ENCODE data around the gene UQCRC1.
A peak's percentile ranks its signal among the peaks of the same experiment; 100 is the strongest.

UQCRC1 gene

DNA sequence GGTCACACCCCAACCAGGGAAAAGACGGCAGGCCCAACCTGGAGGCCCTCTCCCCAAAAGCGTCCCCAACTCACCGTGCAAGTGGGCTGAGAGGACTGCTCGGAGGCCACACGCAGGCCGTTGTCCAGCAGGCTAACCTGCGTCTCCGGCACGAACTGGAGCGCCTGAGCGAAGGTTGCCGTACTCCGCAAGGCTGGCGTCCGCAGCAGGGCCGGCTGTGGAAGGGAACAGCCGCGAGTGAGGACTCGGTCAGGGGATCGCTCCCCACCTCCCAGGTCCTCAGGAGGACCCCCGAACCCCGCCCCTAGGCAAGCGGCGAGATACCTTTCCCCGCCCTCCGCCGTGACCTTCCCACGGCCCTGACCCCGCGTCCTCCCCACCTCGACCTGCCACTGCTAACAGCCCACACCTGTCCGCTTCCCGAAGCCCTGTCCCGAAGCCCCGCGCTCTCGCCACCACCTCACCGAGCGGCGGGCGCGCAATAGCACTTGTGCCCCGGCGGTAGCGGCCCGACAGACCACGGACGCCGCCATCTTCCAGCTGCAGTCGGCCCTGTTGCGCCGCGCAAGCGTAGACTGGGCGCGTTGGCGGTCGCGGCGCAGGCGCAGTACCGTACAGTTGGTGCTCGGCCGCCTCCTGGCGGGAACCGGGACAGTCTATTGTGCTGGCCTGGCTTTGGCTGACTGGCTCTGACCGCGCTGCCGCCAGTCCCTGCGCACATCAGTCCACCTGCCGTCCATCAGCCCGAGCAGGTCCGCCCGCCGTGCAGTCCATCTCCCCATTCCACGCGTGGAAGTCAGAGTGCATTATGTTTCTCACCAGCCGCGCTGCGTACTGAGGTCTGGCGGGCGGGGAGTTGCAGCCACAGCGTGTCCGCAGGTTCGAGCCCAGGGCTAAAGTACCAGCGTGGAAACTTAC lies at the start of gene UQCRC1:
Gene UQCRC1 (minus strand): TSS at position 559 of the 918 bp plus-strand sequence. CDS start 26 bp downstream, at position 533.
- DNase-seq (ENCODE audit: low spot score) = peak; percentile 94

DNA sequence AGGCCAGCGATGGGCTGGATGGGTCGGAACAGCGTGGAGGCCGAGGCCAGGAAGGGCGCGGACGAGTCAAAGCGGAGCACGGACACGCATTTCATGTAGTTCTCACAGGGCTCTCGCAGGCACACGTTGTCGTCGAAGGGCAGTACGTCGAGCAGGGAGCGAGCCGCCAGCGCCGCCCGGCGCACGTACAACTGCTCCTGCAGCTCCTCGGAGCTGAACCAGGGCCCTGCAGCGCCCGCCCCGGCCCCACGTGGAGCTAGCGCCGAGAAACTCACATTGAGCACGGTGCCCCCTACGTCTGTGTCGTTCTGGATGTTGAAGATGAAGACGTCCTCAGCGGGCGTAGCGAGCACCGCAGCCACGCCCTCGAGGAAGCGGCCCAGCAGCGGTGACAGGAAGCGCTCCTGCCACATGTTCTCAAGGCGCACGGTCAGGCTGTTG lies 47.4 kb upstream of the UQCRC1 start:
- DNase-seq (ENCODE audit: low spot score) = no peak

DNA sequence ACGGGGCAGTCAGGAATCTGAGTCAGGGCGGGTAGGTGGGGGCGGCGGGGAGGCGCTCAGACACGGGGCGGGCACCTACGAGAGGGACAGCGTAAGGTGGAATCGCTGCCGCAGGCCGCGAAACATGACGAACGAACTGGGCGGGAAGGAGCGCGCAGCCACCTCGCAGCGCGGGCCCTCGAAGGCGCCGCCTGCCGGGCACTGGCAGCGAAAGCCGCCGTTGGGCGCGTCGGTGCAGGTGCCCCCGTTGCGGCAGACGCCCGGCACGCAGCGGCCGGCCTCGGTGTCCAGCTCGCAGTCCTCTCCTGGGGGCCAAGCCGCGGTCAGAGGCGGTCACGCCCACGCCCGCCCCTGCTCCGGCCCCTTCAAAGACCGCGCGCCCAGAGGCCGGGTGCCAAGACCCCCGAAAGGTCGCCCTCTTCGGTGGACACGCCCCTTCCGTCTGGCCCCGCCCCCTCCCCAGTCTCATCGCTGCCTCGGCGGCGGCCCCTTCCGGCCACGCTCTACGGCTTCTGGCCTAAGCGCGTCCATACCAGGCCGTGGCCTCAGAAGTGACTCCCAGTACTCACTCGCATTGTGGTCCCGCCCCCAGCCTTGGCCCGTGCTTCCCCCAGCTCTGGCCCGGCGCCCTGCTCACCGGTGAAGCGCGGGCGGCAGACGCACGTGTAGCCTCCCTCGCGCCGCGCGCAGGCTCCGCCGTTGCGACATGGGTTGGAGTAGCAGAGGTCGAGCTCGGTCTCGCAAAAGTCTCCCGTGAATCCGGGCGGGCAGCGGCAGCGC lies 46.8 kb upstream of the UQCRC1 start:
- DNase-seq (ENCODE audit: low spot score) = peak; percentile 60

DNA sequence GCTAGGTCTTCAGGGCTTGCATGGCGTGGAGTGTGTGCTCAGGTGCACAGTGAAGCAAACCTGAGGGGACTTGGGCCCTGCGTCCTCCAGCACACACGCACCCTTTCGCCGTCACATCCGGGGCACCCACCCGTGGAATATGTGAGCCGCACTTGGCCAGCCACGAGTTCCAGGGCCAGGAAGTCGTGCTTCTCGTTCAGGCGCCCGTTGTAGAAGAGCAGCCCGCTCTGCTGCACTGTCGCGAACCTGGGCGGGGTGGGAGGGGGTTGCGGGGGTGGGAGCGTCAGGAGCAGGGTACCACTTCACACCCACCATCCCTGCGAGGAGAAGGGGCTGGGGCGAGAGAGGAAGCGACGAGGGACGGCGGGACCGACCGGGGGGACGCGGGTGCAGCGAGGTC lies 46.2 kb upstream of the UQCRC1 start:
- DNase-seq (ENCODE audit: low spot score) = no peak

DNA sequence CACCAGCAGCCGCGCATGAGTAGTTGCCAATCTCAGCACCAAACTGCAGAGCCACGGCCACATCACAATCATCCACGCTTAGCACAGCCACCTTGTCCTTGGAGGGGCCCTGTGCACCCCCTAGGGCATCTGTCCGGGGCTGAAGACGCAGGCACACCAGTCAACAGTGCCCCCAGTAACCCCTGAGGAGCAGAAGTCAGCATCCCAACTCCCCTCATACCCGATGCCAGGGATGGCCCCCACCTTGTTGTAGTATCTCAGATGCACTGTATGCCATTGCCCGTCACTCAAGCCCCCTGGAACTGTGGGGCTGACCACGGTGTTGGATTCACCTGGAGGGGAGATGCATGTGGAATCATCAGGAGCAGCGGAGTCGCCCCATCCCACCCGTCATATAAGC lies 45.6 kb upstream of the UQCRC1 start:
- no peak for DNase-seq (ENCODE audit: low spot score)

DNA sequence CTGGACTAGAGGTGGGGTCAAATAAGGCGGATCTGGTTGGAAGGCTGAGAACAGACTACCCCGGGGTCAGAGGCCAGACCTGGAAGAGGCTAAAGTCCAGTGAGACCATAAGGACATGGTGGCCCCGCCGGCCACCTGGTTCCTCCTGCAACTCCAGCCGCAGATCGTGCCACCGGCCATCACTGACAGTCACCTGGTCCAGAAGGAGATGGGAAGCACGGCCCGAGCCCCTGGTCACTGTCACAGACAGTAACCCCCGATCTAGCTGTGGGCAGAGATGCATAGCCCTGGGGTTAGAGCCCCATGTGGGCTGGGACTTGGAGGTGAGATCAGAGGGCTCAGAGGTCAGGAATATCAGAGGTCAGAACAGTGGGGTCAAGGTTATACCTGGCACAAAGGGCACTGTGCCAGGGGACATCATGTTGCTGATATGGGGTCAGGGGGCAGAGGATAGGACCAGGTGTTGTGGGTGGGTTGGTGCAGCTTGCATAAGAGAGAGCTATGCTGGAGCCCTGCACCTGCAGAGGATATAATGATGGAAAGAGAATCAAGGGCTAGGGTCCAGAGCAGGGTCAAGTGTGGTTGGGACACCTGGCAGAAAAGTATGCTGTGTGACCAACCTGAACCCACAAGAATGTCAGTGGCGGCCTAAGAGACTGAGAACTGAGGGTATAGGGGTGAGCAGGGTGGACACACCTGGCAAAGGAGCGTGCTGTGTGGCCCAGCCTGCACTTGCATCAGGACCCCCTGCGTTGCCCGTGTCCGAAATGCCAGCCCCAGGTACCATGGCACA lies 43.7 kb upstream of the UQCRC1 start:
- DNase-seq (ENCODE audit: low spot score) = no peak

DNA sequence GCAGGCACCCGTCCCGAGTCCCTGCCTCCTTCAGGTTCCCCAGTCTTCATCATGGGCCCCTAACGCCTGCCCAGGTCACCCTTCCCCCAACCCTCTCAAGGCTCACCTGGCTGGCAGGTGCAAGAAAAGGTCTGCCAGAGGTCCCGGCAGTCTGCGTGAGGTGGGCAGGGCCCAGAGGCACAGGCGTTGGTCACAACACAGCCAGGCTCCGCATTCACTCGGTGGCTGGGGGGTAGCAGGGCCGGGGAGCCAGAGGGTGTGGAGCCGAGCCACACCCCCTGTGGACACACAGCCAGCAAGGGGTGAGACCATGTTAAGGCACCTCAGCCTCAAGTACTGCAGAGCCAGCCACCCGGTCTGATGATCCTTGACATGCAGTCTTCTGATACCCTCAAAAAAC lies 42.3 kb upstream of the UQCRC1 start:
- DNase-seq (ENCODE audit: low spot score) = no peak

DNA sequence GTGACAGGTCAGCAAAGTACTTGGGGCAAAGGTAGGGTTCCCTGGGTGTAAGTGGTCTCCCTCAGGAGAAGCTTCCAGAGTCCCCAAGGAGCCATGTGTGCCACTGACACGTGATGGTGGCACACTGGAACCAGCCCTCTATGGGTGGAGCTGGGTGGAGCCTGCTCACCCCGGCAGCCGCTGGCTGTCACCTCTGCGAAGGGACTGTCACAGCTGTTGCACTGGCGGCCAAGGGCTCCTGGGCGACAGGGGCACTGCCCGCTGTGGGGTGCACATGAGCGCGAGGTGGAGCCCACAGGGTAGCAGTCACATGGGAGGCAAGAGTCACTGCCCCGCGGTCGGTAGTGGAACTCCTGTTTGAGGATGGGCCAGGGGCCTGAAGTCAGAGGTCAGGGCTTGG lies 41.3 kb upstream of the UQCRC1 start:
- peak; percentile 10 for DNase-seq (ENCODE audit: low spot score)

DNA sequence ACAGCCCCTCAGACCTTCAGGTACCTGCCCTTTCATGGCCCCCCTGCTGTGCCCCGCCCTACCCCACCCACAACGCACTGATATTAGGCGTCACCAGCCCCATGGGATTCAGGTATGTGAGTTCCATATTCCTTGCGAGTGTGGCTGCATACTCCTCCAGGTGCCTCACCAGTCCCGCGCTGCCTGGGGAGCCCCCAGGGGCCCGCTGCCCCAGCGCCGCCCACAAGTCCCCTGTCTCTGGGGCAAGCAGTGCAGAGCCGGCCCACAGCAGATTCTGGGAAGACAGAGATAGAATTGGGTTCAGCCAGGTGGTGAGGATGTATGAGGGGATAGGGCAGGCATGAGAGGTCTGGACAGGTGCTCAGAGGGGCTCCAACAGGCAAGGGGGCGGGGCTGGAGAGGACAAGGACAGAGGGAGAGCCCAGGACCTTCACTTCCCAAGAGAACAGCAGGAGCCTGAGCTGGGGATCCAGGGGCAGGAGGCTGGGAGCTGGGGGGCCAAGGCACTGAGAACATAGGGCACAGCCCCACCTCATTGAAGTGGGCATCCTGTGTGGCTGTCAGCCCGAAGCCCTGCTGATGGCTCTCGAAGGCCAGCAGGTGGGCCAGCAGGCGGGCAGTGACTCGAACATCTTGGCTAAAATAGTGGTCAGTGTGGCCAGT lies 38.9 kb upstream of the UQCRC1 start:
- no peak for DNase-seq (ENCODE audit: low spot score)

DNA sequence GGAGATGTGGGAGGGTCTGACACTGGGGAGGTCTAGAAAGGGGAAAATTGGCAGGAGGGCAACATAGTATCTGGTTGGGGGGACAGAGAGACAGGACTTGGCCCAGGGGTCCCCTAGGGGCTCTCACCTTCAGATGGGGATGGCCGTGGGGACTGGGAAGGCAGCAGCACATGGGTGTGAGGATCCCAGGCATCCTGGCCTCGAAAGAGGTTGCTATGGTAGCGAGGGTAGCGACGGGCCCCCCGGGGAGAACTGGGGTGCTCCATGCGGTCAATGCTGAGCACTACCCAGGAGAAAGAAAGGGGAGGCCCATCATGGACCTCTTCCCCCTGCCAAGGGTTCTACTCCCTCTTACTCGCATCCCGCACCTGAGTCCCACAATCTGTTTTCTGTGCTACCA lies 38.3 kb upstream of the UQCRC1 start:
- no peak for DNase-seq (ENCODE audit: low spot score)

DNA sequence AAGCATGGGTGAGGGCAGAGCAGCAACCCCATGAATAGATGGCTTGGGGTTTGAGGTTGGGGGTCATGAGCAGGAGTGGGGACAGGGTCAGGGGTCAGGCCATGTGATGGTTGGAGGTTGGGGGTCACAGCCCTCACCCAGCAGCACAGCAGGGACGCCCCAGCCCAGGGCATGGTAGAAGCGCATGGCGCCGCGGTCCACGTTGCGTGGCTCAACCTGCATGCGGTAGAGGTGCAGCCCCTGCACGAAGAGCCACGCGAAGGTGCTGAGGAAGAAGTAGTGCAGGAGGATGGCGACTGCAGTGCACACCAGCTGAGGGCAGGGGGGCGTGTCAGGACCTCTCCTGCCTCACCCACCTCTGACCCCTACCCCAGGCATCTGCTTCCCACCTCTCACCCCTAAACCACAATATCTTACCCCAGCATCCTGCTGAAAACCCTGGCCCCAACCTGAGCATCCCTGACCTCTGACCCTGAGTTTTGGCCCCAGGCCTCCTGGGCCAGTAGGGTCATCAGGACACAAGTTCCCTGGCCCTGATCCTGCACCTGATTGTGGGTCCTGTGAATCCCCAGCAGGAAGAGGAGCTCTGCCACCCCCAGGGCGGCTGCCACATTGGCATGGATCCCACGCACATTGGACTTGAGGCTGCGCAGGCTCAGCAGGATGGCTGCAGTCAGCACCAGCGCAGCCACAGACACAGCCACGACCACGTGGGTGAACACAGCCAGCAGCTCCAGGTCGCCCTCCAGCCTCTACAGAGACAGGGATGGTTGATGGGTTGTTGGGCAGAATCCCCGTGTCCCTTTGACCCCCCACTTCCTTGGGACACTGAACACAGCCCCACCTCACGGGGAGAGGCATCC lies 35.7 kb upstream of the UQCRC1 start:
- DNase-seq (ENCODE audit: low spot score) = no peak

DNA sequence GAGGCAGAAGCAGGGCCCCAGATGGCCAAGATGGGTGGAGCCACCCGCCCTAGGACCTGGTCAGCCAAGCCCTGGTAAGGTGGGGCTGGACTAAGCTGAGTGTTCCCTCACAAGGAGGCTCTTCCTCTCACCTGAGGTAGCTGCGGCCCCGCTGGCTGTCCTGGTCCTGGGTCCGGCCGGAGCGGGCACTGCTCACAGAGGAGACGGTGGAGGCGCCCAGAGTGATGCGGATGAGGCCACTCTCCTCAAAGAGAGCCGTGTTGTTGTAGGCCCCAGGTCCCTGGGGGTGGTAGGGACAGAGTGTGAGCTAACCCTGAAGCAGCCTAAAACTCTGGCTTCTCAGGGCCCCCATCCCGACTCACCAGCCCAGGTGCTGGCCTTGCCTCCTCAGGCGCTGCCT lies 33.2 kb upstream of the UQCRC1 start:
- no peak for DNase-seq (ENCODE audit: low spot score)

DNA sequence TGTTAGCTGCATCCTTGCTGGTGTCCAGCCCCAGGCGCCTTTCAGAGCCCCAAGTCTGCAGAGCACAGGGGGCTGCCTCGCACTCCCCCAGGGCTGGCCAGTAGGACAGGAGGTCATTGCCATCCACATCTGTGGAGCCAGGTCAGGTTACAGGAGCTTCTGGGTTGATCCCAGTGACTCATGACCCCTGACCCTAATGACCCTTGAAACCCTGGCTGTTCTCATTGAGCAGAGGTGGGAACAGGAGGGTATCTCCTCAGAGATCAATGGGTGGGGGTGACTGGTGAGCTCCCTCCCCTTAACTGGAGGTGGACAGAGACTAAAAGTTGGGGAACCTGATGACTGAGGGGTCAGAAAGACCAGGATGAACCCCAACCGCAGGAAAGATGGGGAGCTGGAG lies 31.9 kb upstream of the UQCRC1 start:
- DNase-seq (ENCODE audit: low spot score) = no peak

DNA sequence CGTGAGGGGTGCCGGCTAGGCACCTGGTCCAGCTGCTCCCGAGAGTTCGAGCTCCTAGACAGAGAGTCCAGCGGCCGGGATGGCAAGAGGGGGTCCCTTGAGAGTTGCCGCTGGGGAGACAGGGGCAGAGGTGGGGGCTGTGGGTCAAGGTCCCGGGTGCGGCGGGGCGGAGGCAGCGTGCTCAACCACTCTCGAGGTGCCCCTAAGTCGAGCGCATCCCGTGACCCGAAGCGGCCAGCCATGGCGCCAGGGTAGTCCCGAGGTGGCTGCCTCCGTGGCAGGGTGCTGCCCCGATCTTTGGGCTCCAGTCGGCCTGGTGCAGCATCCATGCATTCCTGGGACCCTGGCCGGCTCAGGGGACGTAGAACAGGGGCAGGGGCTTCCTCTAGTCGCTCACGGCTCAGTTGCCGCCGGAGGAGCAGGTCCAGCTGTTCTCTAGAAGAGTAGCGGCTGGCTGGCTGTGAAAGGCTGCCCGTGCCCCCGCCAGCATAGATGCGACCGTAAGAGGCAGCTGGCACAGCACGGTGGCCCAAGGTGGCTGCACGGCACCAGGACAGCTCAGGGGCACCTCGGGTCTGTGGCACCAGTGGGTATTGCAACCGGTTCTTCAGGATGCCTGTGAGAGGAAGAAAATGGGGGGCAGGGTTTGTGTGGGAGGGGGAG lies 30.6 kb upstream of the UQCRC1 start:
- DNase-seq (ENCODE audit: low spot score) = no peak

DNA sequence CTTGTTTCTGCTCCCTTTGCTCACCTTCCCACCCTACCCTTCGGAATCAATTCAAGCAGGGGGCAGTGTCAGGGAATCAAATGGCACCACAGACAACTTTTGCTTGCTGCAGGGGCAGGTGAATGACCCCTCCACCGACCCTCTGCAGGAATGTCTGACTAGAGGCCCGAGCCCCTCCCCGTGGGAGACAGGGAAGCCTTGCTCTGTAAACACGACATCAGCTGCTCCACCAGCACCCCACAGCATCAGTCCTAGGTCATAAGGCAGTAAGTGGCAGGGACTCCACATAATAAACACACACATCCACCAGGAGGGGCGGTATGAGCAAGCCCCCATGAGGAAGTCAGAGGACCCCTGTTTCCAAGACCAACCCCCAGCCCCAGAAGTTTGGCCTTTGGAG lies 27.9 kb upstream of the UQCRC1 start:
- no peak for DNase-seq (ENCODE audit: low spot score)

DNA sequence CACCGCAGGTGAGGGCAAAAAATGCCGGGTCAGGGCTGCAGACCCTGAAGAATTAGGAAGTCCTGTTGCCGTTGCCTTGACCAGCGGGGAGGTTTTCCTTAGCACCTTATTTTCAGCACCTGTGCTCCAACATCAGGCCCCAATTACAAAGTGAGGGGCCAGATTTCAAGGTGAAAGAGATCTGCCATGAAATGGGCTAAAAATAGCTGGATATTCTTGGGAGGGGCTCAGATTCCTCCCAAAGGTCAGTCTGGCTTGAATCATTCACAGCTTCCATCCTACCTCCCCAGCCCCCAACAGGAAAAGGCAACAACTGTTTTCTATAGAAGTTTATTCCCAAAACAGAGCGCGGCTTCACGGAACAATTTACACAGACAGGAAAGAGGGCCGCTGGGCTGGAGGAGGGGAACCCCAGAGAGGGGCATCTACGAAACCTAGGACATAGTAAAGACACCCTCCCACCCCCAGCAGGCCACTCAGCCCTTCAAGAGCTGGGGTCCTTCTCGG lies 26.8 kb upstream of the UQCRC1 start:
- no peak for DNase-seq (ENCODE audit: low spot score)

DNA sequence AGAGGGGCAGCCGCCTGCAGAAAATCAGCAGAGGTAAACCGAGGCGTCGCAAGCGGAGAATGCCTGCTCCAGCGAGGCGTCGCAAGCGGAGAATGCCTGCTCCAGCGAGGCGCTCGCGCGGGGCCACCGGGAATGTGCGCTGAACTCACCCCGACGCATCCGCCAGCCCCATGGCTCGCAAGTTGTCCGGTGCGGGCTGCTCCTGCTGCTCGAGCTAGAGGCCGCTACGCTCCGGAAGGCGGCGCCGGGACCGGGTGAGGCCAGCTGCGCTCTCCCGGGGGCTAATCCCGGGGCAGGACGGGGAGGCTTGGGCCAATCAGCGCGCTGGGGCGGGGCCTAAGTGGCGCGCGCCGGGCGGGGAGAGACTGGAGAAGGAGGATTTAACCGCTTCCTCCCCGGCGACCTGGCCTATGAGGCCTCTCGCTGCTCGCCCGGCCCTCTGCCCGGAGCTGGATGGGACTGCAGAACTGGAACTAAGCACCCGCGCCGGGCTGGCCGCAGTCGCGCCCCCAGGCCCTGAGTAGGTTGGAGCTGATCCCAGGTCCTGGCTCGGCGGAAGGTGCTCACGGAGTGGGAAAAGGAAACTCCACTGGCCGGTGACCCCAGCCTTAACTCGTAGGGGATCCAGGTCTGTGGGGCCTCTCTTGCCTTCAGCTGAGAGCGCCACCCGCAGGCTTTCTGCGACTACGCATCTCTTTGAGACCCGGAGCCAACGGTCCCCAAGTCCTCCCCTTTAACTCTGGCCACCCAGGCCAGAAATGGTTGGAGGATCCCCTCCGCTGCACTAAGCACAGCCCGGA lies 26.0 kb upstream of the UQCRC1 start, which contains the start of gene SLC26A6:
Gene SLC26A6 (minus strand): TSS at position 240 of the 800 bp plus-strand sequence. CDS start 68 bp downstream, at position 172.
- DNase-seq (ENCODE audit: low spot score) = peak; percentile 91

DNA sequence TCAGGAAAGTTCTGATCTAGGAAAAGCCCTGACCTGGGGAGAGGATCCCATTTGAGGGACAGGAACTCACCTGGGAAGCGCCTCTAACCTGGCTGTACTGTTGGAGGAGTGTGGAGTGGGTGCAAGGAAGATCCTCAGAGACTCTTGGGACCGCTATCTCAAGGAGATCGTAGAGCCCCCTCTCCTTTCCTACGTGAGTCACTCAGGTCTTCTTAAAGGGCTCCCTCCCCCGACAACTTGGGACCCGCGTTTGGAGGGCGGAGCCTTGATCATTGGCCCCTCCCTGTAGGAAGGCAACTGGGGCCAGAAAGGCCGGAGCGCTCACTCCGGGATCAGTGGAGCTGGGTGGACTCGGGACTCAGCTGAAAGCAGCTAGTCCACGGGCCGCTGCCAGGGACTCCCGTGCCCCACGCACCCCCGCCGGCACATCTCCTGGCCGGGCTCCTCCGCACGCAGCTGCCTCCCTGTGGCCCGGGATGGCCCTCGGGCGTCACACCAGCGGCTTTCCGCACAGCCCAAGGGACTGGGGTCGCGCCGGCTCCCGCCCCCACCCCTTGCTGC lies 25.3 kb upstream of the UQCRC1 start:
- DNase-seq (ENCODE audit: low spot score) = peak; percentile 34

DNA sequence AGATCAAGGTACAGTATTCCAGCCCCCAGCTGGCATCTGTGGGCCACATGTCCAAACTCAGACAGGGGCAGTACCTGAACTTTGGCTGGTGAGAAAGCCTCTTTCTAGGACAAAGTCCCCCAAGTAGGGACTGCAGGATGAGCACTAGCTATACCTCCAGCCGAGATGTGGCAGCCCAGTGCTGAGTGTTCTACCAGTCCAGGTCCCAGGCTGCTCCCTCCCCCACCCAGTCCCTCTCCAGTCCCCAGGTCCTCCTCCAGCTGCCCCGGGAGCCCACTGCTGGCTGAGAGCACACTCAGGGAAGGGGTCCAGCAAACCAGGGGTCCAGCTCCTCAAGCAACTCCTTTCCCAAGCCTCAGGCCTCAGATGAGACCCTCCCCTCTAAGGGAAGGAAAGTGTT lies 24.3 kb upstream of the UQCRC1 start:
- no peak for DNase-seq (ENCODE audit: low spot score)

All from hematopoietic multipotent progenitor cell treated with erythropoietin and hydrocortisone succinate and interleukin-3 and kit ligand, for 17 days (in vitro differentiated cells).